Fibroblast of villous mesenchyme (primary cell): Measurements from ENCODE around the gene MICA. TPM values are rescaled to one million over a fixed set of nuclear protein-coding genes. Genes with fewer than 3 reads are reported as not detected.
"Not testable (repeated sequence)": the region's sequence is repeated elsewhere in the genome, so short reads cannot be mapped to it uniquely, and the experiment has no call there.

ENCODE experiments used
- DNase-seq: peaks from one replicate; pipeline ENCODE4 v3.0.0-alpha.2; 2010; ENCODE audit warnings: low read depth
- H3K4me3 ChIP-seq: 2 replicates; pipeline ENCODE4 v1.5.1; 2011; ENCODE audit warnings: low read depth, mild to moderate bottlenecking, low read length
- total RNA-seq: library from RNA; depleted of rRNA; stranded (reverse); fragments of >200 nt; gene quantifications from 2 replicates; pipeline ENCODE4 v1.2.3, GENCODE V29; 2012
- TF ChIP-seq, protein P1 (sequence below): IDR thresholded peaks from 2 replicates; pipeline ENCODE4 v1.5.1; 2012; ENCODE audit warnings: low read depth, mild to moderate bottlenecking, low read length; ENCODE audit not compliant: insufficient read depth

The MICA gene
- total RNA-seq, 1 donor: 45.3 TPM

DNA sequence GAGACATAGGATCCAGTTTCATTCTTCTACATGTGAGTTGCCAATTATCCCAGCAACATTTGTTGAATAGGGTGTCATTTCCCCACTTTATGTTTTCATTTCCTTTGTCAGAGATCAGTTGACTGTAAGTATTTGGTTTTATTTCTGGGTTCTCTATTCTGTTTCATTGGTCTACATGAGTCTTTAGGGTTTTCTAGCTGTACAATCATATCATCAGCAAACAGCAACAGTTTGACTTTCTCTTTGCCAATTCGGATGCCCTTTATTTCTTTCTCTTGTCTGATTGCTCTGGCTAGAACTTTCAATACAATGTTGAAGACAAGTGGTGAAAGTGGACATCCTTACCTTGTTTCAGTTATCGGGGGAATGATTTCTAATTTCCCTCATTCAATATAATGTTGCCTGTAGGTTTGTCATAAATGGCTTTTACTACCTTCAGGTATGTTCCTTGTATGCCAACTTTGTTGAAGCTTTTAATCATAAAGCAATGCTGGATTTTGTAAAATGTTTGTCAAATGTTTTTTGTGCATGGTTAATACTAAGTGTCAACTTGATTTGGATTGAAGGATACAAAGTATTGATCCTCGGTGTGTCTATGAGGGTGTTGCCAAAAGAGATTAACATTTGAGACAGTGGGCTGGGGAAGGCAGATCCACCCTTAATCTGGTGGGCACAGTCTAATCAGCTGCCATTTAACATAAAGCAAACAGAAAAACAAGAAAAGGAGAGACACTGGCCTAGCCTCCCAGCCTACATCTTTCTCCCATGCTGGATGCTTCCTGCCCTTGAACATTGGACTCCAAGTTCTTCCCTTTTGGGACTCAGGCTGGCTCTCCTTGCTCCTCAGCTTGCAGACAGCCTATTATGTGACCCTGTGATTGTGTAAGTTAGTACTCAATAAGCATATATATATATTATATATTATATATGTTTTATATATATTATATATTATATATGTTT is 23.3 kb downstream of the MICA start:
- H3K4me3 ChIP-seq: no peak overlapping the region
- TF ChIP-seq, protein P1, sequence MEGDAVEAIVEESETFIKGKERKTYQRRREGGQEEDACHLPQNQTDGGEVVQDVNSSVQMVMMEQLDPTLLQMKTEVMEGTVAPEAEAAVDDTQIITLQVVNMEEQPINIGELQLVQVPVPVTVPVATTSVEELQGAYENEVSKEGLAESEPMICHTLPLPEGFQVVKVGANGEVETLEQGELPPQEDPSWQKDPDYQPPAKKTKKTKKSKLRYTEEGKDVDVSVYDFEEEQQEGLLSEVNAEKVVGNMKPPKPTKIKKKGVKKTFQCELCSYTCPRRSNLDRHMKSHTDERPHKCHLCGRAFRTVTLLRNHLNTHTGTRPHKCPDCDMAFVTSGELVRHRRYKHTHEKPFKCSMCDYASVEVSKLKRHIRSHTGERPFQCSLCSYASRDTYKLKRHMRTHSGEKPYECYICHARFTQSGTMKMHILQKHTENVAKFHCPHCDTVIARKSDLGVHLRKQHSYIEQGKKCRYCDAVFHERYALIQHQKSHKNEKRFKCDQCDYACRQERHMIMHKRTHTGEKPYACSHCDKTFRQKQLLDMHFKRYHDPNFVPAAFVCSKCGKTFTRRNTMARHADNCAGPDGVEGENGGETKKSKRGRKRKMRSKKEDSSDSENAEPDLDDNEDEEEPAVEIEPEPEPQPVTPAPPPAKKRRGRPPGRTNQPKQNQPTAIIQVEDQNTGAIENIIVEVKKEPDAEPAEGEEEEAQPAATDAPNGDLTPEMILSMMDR: no peak
- DNase-seq: no peak

DNA sequence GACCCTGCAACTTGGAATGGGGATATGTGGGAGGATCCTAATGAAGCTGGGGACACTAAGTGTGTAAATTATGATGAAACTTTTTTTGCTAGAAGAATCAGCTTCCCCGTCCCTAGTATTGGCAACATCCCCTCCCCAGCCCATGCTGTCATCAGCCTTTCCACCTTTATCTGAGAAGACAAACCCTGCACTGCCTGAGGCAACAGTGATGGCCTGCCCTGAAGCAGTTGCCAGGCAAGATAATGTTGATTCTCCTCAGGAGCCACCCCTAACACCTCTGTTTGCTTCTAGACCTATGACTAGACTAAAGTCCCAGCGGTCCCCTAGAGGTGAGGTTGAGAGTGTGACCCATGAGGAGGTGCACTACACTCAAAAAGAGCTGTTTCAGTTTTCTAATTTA is 27.1 kb downstream of the MICA start:
- TF ChIP-seq, protein P1: no peak
- H3K4me3 ChIP-seq: no peak overlapping the region
- no peak for DNase-seq

DNA sequence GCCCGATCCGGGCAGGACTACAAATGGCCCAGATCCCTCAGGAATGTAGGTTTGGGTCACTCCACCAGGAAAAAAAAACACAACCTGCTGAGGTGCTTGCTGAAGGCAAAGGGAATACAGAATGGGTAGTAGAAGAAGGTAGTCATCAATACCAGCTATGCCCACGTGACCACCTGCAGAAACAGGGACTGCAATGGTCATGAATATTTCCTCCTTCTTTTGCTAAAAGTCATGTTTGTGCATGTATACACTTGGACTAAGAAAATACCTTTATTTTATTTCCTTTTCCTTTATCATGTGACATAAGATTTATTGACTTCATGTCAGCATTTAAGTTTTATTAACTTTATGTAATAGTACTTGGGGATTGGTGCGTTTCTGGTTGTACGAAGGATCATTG is 31.7 kb downstream of the MICA start:
- not testable (repeated sequence) for DNase-seq, H3K4me3 ChIP-seq

DNA sequence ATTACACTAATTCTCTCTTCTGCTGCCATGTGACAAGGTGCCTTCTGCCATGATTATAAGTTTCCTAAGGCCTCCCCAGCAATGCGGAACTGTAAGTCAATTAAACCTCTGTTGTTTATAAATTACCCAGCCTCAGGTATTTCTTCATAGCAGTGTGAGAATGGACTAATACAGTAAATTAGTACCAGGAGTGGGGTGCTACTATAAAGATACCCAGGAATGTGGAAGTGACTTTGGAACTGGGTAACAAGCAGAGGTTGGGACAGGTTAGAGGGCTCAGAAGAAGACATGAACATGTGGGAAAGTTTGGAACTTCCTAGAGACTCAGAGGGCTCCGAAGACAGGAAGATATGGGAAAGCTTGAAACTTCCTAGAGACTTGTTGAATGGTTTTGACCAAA is 34.8 kb downstream of the MICA start:
- TF ChIP-seq, protein P1: no peak
- H3K4me3 ChIP-seq: no peak overlapping the region
- no peak for DNase-seq

DNA sequence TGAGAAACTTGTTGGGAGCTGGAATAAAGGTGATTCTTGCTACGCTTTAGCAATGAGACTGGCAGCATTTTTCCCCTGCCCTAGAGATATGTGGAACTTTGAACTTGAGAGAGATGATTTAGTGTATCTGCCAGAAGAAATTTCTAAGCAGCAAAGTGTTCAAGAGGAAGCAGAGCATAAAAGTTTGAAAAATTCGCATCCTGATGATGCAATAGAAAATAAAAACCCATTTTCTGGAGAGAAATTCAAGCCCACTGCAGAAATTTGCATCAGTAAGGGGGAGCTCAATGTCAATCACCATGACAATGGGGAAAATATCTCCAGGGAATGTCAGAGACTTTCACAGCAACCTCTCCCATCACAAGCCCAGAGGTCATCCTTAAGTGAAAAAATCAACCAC is 35.3 kb downstream of the MICA start:
- TF ChIP-seq, protein P1: no peak

DNA sequence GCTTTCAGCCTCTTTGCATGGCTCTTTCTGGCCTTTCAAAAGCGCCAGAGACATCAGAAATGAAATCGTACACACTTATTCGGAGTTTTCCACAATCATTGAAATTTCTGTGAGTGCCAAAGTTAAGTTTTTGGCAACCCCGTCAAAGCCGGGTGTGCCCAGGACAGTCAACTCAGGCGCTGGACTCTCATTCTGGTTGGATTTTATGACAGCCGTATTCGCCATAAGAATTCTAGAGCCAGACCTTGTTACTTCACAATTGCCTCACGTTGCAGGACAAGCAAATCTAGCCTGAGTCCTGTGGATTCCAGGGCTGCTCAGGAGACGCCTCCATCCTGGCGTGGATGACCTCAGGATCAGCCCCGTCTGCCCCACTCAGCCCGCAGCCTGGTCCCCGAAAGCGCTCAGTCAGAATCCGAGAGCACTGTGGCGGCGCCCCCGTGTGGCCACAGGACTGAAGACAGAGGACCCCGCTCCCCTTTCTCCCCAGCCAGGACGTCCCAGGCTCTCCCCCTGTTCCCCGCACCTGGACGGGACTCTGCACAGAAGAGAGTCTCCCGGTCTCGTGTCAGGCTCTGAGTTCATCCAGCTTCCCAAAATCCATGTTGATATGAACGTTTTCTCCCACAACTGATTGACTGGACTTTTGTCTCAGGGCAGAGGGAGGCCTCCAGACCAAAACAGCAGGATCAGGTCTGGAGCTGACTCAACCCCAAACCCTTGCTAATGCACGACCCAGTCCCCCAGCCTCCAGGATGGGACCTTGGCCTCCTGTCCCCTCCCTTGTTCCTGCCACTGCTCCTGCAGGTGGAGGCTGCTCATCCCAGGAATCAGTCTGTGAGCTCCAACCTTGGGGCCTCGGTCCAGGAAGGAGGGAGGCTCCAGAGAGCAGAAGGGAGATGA is 38.2 kb downstream of the MICA start:
- H3K4me3 ChIP-seq: no peak overlapping the region
- peak; percentile 71 for DNase-seq
- TF ChIP-seq, protein P1: peak; percentile 87

More for the DNA sequence above, 35.3 kb downstream of the MICA start:
- H3K4me3 ChIP-seq: no peak overlapping the region
- no peak for DNase-seq

DNA sequence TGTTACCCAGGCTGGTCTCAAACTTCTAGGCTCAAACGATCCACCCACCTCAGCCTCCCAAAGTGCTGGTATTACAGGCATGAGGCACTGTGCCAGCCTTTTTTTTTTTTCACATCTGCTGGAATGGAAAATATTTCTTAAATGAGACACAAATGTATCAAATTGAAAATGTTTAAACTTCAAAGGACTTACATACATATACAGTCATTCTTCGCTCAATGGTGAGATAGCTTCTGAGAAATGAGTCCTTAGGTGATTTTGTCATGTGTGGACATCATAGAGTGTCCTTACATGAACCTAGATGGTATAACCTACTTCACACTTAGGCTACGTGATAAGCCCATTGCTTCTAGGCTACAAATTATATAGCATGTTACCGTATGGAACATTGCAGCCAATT is 43.1 kb downstream of the MICA start:
- TF ChIP-seq, protein P1: no peak
- DNase-seq: no peak
- H3K4me3 ChIP-seq: no peak overlapping the region

DNA sequence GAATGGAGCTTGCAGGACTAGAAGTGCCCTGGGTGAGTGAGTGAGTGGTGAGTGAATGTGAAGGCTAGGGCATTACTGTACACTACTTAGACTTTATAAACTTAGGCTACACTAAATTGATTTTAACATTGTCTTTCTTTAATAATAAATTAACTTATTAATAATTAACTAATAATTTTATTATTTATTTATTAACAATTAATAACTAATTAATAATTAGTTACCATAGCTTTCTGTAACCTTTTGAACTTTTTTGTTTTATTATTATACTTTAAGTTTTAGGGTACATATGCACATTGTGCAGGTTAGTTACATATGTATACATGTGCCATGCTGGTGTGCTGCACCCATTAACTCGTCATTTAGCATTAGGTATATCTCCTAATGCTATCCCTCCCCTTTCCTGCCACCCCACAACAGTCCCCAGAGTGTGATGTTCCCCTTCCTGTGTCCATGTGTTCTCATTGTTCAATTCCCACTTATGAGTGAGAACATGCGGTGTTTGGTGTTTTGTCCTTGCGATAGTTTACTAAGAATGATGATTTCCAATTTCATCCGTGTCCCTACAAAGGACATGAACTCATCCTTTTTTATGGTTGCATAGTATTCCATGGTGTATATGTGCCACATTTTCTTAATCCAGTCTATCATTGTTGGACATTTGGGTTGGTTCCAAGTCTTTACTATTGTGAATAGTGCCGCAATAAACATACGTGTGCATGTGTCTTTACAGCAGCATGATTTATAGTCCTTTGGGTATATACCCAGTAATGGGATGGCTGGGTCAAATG is 43.8 kb downstream of the MICA start:
- not testable (repeated sequence) for DNase-seq, H3K4me3 ChIP-seq
